DMS153 treated with DMSO at 0.1 percent for 48 hours (cell line): Measurements from ENCODE around the gene TBC1D14.
A peak's percentile ranks its signal among the peaks of the same experiment; 100 is the strongest.

Experiments used
- DNase-seq: peaks from one replicate; lab custom pipeline; 2025; ENCODE audit not compliant: unreplicated experiment; lab: John Stamatoyannopoulos, UW

The TBC1D14 gene

DNA sequence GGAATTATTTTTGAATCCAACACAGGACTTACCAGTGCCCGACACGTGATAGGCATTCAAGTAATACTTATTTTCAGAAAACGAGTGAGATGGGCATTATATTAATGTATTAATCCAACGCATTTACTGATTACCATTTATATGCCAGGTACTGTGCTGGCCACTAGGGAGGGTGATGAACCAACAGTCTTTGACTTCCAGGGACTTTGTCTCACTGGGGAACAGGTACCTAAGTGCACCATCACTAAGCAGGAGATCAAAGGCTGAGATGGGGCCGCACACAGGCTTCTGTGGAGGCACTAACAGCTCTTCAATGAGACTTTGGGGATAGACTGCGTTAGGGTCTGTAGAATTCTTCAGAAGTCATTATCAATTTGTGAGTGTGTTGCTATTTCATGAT lies 127.8 kb downstream of the TBC1D14 start:
- no peak for DNase-seq

DNA sequence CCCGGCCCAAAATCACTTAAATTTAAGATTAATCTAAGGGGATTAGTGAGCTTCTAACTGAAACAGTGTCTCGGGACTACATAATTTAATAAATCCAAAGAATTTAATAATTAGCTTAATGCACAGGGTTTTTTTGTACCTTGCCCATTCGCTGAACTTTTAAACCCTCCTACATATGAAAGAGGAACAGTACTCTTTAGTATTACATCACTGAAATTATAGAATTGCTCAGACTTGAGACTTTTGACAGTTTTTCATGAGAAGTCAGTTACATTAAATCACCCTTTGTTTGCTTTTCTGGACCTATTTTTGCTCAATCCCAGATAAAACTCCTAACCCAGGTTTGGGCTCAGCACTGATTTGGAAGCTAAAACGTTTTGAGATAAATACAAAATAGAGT lies 131.1 kb downstream of the TBC1D14 start:
- no peak for DNase-seq

- DNase-seq, result no peak
Observed at GRCh38 chr4:7041246-7041645, 131.6 kb downstream of the TBC1D14 start.

- DNase-seq, result no peak
Observed at GRCh38 chr4:7041801-7042502, 132.3 kb downstream of the TBC1D14 start.

DNA sequence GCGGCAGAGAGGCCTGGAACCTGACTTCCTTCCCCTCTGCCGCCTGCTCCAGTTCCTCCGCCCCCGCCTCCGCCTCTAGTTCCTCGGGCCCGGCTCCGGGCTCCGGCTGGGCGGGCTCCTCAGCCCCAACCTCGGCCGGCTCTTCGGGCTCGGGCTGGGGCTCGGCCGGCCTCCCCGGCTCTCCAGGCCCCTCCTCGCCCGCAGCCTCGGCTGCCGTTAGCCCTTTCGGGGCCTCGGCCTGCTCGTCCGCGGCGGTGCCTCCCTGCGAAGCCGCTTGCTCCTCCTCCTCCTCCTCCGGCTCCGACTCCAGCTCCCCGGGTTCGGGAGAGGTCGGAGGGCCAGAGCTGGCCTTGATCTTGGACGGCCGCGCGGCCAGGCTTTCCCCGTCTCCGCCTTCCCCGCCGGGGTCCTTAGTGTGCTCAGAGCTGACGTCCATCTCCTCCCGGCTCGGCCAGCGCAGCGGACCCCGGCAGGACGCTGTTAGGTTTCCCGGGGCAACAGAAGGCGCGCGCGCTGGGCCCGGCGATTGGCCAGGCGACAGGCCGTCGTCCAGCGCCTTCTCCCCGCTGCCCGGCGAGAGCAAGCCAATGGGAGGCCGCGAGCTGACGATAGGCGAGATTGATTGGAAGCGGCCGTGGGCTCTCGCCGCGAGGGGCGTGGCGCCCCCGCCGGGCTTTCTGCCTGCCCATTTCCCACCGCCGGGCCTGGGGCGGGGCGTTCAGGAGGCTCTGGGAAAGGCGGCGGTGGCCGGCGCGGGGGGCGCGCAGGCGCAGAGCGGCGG lies 133.1 kb downstream of the TBC1D14 start:
- DNase-seq, result peak; percentile 65

DNA sequence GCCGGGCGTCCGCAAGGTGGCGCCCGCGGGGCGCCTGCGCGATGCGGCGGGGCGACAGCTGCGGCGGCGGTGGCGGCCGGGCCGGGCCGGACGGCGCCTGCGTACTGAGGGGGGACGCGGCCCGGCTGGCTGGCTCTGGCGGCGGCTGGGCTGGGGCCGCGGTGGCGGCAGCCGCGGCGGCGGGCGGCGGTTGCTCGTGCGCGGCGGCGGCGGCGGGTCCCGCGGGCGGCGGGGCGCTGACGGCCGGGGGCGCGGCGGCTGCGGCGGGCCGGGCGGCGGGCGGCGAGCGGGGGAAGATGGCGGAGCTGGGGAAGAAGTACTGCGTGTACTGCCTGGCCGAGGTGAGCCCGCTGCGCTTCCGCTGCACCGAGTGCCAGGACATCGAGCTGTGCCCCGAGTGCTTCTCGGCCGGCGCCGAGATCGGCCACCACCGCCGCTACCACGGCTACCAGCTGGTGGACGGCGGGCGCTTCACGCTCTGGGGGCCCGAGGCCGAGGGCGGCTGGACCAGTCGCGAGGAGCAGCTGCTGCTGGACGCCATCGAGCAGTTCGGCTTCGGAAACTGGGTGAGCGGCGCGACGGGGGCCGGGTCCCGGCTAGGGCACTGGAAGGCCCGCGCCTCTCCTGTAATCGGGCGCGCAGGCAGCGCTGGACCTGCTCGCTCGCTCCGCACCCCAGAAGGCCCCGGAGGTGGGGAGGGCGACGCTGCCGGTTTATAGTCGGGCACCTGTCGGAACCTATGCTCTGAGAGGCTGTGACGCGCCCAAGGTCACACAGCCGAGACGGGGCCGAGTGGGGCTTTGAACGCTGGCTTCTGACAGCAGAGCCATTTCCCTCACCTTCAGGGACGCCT lies 133.9 kb downstream of the TBC1D14 start, which contains the start of gene TADA2B:
TSS of gene TADA2B (plus strand) at position 89 of the 853 bp plus-strand sequence. CDS start at position 297, 208 bp downstream.
- no peak for DNase-seq

DNA sequence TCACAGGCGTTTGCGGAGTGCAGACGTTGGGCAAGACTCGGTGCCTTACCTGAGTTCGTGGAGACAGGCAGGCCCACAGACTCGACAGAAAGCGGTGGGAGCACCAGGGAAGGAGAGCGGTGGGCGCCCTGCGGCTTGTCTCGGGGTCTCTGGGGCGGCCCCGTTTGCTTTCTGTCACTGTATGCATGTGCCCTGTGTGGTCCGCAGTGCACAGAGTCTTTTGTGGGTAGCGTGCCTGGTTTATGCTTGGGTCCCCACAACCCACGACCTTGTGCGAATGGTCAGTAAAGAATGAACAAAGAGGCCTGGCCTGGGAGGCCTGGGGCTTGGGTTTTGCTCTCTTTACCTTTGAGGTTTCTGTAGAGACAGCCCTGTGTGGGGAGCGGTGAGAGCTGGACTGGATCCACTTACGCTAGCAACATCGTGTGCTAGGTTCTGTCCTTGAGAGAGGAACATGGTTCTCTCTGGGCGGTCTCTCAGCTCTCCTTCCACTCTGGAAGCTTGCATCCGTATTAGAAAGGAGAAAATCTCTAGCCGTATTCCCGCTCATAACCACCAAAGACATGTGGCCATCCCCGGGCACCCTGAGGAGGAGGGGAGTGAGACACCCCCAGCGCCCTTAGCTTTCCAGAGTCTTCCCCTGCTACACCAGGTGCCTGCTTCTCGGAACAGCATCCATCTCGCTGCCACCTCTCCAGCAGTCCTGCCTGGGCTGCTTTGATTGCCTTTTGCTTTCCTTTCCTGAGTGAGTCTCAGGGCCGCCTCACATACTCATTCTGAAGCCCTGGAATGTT lies 134.7 kb downstream of the TBC1D14 start:
- DNase-seq, result no peak

GRCh38 chr4:7045553-7045952 lies 135.9 kb downstream of the TBC1D14 start:
- DNase-seq, result no peak

DNA sequence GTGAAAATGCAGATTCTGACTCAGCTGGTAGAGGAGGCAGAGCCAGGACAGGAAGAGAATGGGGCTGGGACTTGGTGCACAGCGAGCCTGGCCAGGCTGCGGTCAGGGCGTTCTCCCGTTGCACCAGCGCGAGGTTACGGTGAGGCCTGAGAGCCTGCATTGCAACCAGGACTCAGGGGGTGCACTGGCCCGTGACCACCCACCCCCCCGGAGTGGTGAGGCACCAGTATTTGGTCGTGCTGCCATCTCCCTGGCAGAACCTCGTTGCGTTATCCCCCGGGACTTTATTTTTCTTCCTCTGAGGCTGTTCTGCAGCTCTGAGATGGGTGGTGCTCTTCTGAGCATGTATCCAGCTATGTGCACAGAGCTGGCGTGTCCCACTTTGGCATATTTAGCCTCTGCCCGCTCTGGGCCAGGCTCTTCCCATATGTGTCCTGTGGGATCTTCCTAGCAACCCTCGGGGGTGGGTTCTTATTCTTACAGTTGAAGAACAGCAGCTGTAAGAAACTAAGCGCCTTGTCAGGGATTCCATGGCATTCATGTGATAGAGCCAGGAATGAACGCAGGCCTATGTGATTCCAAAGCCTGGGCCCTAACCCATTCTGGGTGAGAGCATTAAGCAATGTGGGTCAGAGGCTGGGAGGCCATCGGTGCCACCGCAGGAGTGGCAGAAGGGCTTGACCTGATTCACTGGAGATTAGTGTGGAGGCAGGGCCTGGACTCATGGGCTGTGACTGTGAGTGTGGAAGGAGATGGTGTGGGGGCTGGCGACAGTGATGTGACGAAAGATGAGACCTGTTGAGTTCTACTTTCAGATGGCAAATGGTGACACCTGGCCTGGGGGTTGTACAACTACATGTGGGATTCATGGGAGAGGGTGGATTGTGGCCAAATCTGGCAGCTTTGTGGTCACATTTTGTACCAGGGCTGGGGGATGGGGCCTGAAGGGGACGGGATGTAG lies 136.6 kb downstream of the TBC1D14 start:
- no peak for DNase-seq

DNA sequence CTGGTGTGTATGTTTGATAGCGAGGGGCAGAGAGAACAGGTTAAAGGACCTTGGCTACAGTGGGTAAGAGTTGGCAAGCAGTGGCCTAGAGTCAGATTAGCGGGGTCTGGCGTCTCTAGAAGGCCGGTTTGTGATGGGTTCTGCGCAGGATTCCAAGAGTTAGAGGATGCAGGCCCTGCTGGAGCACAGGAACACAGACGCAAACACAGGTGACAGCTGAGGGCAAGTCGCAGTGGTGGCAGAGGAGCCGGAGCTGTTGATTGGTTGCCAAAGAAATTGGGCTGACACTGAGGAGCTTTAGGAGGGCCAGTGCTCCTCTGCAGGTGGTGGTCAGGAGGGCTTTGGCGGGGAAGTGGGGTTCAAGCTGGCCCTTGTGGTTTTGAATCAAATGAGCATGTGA lies 137.3 kb downstream of the TBC1D14 start:
- no peak for DNase-seq

DNA sequence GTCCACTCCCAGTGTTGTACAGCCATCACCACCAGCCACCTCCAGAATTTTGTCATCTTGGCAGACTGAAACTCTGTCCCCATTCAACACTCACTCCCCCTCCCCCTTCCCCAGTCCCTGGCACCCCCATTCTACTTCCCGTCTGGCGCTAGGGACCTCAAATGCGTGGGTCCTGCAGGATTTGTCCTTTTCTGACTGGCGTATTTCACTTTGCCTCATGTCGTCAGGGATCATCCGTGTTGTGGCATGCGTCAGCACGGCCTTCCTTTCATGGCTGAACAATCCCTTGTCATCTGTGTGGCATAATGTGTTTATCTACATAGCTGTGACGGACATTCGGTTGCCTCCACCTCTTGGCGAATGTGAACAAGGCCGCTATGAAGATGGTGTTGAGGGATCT lies 139.0 kb downstream of the TBC1D14 start:
- DNase-seq, result no peak

DNA sequence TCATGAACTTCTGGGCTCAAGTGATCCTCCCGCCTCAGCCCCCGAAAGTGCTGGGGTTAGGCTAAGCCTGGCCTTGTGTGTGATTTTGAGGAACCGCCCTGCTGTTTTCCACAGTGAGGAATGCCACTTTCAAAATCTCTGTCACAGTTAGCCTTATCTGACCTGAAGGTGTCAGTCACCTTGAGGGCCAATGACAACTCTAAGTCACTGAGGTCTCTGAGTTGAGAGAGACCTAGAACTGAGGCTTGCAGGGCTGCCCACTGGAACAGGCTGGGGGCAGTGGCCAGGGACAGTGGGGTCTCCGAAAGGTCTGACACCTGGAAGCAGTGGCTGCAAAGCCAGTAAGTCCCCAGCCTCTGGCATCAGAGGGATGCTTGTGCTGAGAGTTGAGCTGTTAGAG lies 139.7 kb downstream of the TBC1D14 start:
- no peak for DNase-seq

GRCh38 chr4:7049739-7050138 lies 140.1 kb downstream of the TBC1D14 start:
- no peak for DNase-seq

DNA sequence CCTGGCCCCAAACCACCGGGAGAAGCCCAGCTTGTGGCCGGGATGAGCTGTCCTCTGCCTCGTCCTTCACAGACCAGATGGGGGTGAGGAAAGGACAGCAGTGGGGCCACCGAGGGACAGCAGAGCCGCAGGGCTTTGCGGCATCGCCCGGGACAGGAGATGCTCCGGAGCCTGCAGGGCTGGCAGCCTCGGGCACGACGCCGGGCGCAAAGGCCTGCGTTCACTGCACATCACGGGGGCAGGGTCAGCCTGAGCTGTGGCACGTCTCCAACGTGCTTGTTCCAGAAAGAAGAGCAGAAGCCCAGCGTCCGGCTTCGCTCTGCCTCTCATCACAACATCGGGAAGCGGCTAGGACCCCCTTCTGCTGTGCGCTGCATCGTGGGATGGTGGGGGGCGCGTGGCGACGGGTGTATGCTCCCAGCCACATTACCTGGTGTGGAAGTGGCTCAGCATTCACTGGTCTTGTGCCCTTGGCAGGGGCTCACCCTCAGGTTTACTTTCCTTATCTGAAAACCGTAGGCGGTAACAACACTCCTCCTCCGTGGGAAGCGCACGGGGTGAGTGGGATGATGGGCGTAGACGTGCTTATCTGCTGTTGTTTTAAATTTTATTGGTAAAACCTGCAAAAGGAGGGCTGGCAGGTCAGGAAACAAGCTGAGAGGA lies 141.0 kb downstream of the TBC1D14 start:
- DNase-seq, result no peak

- DNase-seq, result no peak
Observed at GRCh38 chr4:7051144-7051495, 141.5 kb downstream of the TBC1D14 start.

DNA sequence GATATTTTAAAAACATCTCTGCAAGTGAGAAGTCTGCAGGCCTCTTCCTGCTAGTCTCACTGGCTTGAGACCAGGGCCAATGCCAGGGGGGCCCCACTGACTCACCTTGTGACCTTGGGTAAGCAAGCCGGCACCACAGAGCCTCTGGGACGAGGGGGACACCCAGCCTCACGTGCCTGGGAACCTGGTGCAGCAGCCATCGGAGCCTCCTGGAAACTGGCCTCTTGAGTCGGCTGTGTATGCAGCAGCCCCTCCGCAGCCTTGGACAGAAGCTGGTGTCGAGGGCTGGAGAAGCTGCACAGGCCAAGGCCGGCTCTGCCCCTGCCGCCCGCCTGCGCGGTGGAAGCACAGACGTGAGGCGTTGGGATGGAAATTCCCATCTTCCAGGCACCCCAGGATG lies 142.3 kb downstream of the TBC1D14 start:
- DNase-seq, result no peak

DNA sequence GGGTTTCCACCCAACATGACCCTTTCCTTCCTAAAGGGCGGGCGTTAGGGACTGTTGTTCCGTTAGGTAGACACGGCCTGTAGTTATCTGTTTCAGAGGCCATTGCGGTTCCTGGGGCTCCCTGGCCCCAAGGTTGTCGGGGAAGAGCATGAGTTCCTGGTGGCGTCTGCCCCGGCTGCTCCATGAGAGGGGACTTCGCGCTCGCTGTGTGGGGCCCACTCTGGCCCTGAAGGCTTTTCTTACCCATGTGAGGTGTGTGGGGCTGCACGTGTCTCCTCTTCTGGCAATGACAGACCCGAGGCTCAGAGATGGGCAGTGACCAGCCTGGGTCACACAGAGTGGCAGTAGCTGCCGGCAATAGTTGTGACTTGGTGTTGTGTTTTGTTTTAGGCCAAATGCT lies 142.7 kb downstream of the TBC1D14 start:
- DNase-seq, result no peak

- no peak for DNase-seq
Observed at GRCh38 chr4:7052923-7053715, 143.5 kb downstream of the TBC1D14 start.
